Mucosa of descending colon (tissue), 3 donors: ENCODE results near the gene UBA5. TPM values are rescaled to one million over a fixed set of nuclear protein-coding genes. Genes with fewer than 3 reads are reported as not detected.

ENCODE experiments used
- ATAC-seq: fragments of 200-7000 bp; cut with Tn5 transposase; one replicate; pipeline ENCODE4 v1.9.1; 2020; ENCODE audit warnings: mild to moderate bottlenecking, moderate library complexity
- DNase-seq, 3 donors: peaks; one replicate each; pipeline ENCODE4 v3.0.0-alpha.2; 2020
- H3K36me3 ChIP-seq: fragments of 200-600 bp; one replicate; pipeline ENCODE4 v1.8.0; 2021; ENCODE audit warnings: low read depth, mild to moderate bottlenecking
- H3K4me1 ChIP-seq: fragments of 200-600 bp; one replicate; pipeline ENCODE4 v1.8.0; 2021; ENCODE audit warnings: low read depth, mild to moderate bottlenecking
- H3K4me3 ChIP-seq: fragments of 200-600 bp; one replicate; pipeline ENCODE4 v1.8.0; 2021; ENCODE audit warnings: mild to moderate bottlenecking
- H3K9me3 ChIP-seq: fragments of 200-600 bp; one replicate; pipeline ENCODE4 v1.8.0; 2021; ENCODE audit warnings: mild to moderate bottlenecking
- intact Hi-C, 2 donors: fragments of 100-400 bp; cut with DNase I in 1 of 2; cut with micrococcal nuclease in 1 of 2; formaldehyde crosslinking; loops; one replicate each; pipeline versions ENCODE4 v1.11.0 to v1.11.1; 2022; cut with DNase I, micrococcal nuclease
- total RNA-seq, 3 donors: library from RNA; stranded (reverse); fragmentation: NEBNext Ultra II Directional in 2 of 3; extraction: Animal tissue kit (Norgen Biotek cat#: 25700) in 2 of 3; gene quantifications; one replicate each; pipeline versions ENCODE4 v1.2.1 to v1.2.4, GENCODE V29; 2021 to 2023
- TF ChIP-seq, protein P1 (sequence below): fragments of 200-600 bp; IDR thresholded peaks from one replicate; pipeline ENCODE4 v1.8.0; 2022; ENCODE audit warnings: antibody characterized with exemption, mild to moderate bottlenecking
- donor health status: DM: no; HTN: no; CAD: no; lungs with moderate emphysema.
- donor health status: DM: no; HTN: no; CAD: no.
- donor health status: DM: no; HTN: yes; CAD: no.

The UBA5 gene
- total RNA-seq, 3 donors from 2014 or later = 29.4 to 30.3 (median 30.0) TPM

DNA sequence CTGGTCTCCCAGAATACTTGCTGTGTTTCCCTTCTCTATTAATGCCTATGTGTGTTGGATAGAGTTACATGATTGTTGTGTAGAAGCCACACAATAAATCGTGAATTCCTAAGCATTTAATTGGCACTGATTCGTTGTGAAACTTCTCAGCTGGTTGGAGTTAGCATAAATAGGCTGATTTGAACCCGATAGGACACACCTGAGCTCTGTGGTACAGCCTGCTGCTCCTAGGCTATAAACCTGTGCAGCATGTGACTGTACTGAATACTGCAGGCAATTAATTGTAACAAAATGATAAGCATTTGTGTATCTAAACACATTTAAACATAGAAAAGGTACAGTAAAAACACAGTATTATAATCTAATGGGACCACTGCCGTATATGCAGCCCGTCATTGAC is 5.4 kb upstream of the UBA5 start:
- TF ChIP-seq, protein P1, sequence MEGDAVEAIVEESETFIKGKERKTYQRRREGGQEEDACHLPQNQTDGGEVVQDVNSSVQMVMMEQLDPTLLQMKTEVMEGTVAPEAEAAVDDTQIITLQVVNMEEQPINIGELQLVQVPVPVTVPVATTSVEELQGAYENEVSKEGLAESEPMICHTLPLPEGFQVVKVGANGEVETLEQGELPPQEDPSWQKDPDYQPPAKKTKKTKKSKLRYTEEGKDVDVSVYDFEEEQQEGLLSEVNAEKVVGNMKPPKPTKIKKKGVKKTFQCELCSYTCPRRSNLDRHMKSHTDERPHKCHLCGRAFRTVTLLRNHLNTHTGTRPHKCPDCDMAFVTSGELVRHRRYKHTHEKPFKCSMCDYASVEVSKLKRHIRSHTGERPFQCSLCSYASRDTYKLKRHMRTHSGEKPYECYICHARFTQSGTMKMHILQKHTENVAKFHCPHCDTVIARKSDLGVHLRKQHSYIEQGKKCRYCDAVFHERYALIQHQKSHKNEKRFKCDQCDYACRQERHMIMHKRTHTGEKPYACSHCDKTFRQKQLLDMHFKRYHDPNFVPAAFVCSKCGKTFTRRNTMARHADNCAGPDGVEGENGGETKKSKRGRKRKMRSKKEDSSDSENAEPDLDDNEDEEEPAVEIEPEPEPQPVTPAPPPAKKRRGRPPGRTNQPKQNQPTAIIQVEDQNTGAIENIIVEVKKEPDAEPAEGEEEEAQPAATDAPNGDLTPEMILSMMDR = no peak
- peaks cover 4% of the 10 kb centered on the region for H3K4me1 ChIP-seq
- H3K4me3 ChIP-seq = no peak overlapping the region
- DNase-seq (no peak), ATAC-seq (no peak)
- H3K36me3 ChIP-seq = no peaks in the 10 kb centered on the region
- H3K9me3 ChIP-seq = no peaks in the 10 kb centered on the region
- intact Hi-C loops = no loop called here

GRCh38 chr3:132655471-132655870 is 4.7 kb upstream of the UBA5 start:
- DNase-seq (no peak), ATAC-seq (no peak)
- Histone ChIP-seq H3K36me3 (no peaks in the 10 kb centered on the region), H3K9me3 (no peaks in the 10 kb centered on the region), H3K4me1 (peaks cover 4% of the 10 kb centered on the region), H3K4me3 (no peak overlapping the region)
- TF ChIP-seq, protein P1 = no peak
- intact Hi-C loops = no loop called here

DNA sequence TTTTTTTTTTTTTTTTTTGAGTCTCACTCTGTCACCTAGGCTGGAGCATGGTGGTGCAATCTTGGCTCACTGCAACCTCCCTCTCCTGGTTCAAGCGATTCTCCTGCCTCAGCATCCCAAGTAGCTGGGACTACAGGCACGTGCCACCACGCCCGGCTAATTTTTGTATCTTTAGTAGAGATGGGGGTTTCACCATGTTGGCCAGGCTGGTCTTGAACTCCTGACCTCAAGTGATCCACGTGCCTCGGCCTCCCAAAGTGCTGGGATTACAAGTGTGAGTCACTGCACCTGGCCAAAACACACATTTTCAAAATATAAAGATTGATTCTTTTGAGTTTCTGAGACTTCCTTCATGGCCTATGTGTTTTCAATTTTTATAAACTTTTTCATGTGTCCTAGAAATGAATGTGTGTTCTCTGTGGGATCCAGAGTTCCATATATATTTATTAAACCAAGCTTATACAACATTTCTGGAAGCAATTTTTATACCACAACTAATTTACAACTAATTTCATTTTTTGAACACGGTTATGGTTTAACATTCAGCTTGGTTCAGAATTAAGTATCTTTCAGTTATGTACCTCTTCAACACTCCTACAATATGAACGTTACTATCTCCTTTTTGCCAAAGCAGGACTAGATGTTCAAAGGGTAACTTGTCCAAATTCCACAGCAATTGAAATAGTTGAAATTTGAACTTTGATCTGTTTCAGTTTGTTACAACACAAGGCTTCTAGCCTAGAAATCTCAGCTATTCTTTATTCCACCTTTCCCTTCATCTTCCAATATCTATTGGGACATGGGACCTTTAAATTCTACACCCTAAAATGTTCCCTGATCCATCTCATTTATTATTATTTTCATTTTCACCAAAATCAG is 2.0 kb upstream of the UBA5 start:
- Histone ChIP-seq H3K4me1 (peaks cover 13% of the 10 kb centered on the region), H3K36me3 (no peaks in the 10 kb centered on the region), H3K4me3 (no peak overlapping the region), H3K9me3 (no peaks in the 10 kb centered on the region)
- peak in 1 of 3 donors; percentile 16 for DNase-seq
- TF ChIP-seq, protein P1 = no peak
- no peak for ATAC-seq
- intact Hi-C loops = no loop called here

GRCh38 chr3:132659000-132659364 is 1.1 kb upstream of the UBA5 start:
- intact Hi-C loops = no loop called here
- ATAC-seq = no peak
- Histone ChIP-seq H3K9me3 (no peaks in the 10 kb centered on the region), H3K4me1 (peaks cover 13% of the 10 kb centered on the region), H3K36me3 (no peaks in the 10 kb centered on the region), H3K4me3 (no peak overlapping the region)
- no peak for DNase-seq
- TF ChIP-seq, protein P1 = no peak

- TF ChIP-seq, protein P1 = peak; percentile 36
- DNase-seq (peak; percentile 76 to 84 (median 80)), ATAC-seq (peak; percentile 80)
- Histone ChIP-seq H3K4me3 (peak within 1 kb of the TSS; percentile 76), H3K36me3 (no peaks in the 10 kb centered on the region), H3K9me3 (no peaks in the 10 kb centered on the region), H3K4me1 (peaks cover 13% of the 10 kb centered on the region)
- intact Hi-C loops = no loop called here
Measured at GRCh38 chr3:132659365-132660051, 621 bp upstream of the UBA5 start, which contains the start of gene ACAD11. Gene ACAD11, minus strand, starts transcription at chr3:132659809. Its CDS starts 58 bp downstream, at chr3:132659751.
